IMR-90 (cell line): ENCODE results near the gene SOD2. TPM values are rescaled to one million over a fixed set of nuclear protein-coding genes. Genes with fewer than 3 reads are reported as not detected.

Experiments
- ATAC-seq: fragments of 200-7000 bp; cut with Tn5 transposase; 2 replicates; pipeline ENCODE4 v1.9.1; 2020; ENCODE audit warnings: low read depth, mild to moderate bottlenecking, moderate library complexity
- BruUV-seq: library from RNA; stranded (reverse); fragments of 400-500 nt; replicated peaks from 2 replicates; lab custom pipeline; 2021; lab: Mats Ljungman, UMichigan
- CTCF ChIA-PET: fragments of 300-600 bp; formaldehyde crosslinking; extraction: SDS; loops from one replicate; lab custom pipeline; 2021; ENCODE audit warnings: antibody characterized with exemption; lab: Yijun Ruan, JAX
- POLR2A ChIA-PET: fragments of 300-600 bp; sonication (Branson Sonifier 250); formaldehyde crosslinking; loops from one replicate; lab custom pipeline; 2022; ENCODE audit warnings: antibody characterized with exemption; ENCODE audit not compliant: unreplicated experiment; lab: Charles Lee
- DNase-seq: peaks from one replicate; pipeline ENCODE4 v3.0.0; 2013
- H2AFZ ChIP-seq: replicated peaks from 2 replicates; pipeline ENCODE3; 2013; ENCODE audit warnings: low read length, mild to moderate bottlenecking; ENCODE audit not compliant: poor library complexity
- H2AK5ac ChIP-seq: 2 replicates; pipeline ENCODE4 v1.6.1; 2013; ENCODE audit warnings: low read depth, low read length, inconsistent platforms
- H2AK9ac ChIP-seq: replicated peaks from 2 replicates; pipeline ENCODE3; 2013; ENCODE audit warnings: mild to moderate bottlenecking, low read depth, low read length, moderate library complexity; ENCODE audit not compliant: poor library complexity
- H2BK120ac ChIP-seq: 2 replicates; pipeline ENCODE4 v1.6.1; 2013; ENCODE audit warnings: low read depth, low read length, inconsistent platforms
- H2BK15ac ChIP-seq: 3 replicates; pipeline ENCODE4 v1.6.1; 2013; ENCODE audit warnings: low read depth, low read length, inconsistent platforms
- H2BK20ac ChIP-seq: 2 replicates; pipeline ENCODE4 v1.6.1; 2013; ENCODE audit warnings: low read depth, mild to moderate bottlenecking, inconsistent platforms, low read length, moderate library complexity
- H2BK5ac ChIP-seq: 2 replicates; pipeline ENCODE4 v1.6.1; 2013; ENCODE audit warnings: mild to moderate bottlenecking, low read depth, low read length, inconsistent platforms; ENCODE audit not compliant: poor library complexity, severe bottlenecking
- H3K14ac ChIP-seq: replicated peaks from 2 replicates; pipeline ENCODE4 v1.6.1; 2013; ENCODE audit warnings: low read depth, low read length, inconsistent platforms
- H3K18ac ChIP-seq: 2 replicates; pipeline ENCODE4 v1.6.1; 2013; ENCODE audit warnings: low read depth, low read length, control low read depth
- H3K23ac ChIP-seq: 2 replicates; pipeline ENCODE4 v1.6.1; 2013; ENCODE audit warnings: low read depth, low read length, inconsistent platforms
- H3K27ac ChIP-seq: 2 replicates; pipeline ENCODE4 v1.5.1; 2013; ENCODE audit warnings: mild to moderate bottlenecking, control low read depth, low read length; ENCODE audit not compliant: insufficient read depth
- H3K27me3 ChIP-seq: 2 replicates; pipeline ENCODE4 v1.6.1; 2013; ENCODE audit warnings: low read length; ENCODE audit not compliant: control insufficient read depth, insufficient read depth
- H3K36me3 ChIP-seq: 2 replicates; pipeline ENCODE4 v1.6.1; 2013; ENCODE audit warnings: low read length, mixed read lengths; ENCODE audit not compliant: control insufficient read depth, insufficient read depth
- H3K4ac ChIP-seq: 2 replicates; pipeline ENCODE4 v1.6.1; 2013; ENCODE audit warnings: low read depth, low read length, inconsistent platforms
- H3K4me1 ChIP-seq: 2 replicates; pipeline ENCODE4 v1.6.1; 2013; ENCODE audit warnings: low read length, mixed read lengths; ENCODE audit not compliant: control insufficient read depth, insufficient read depth
- H3K4me2 ChIP-seq: 2 replicates; pipeline ENCODE4 v1.6.1; 2013; ENCODE audit warnings: low read depth, mild to moderate bottlenecking, control low read depth, low read length, moderate library complexity
- H3K4me3 ChIP-seq: 2 replicates; pipeline ENCODE4 v1.5.1; 2013; ENCODE audit warnings: low read depth, mild to moderate bottlenecking, control low read depth, low read length, moderate library complexity; ENCODE audit not compliant: insufficient read depth
- H3K56ac ChIP-seq: 2 replicates; pipeline ENCODE4 v1.6.1; 2013; ENCODE audit warnings: low read length, inconsistent platforms; ENCODE audit not compliant: insufficient read depth; ENCODE audit errors: extremely low read depth
- H3K79me1 ChIP-seq, 2 experiments: 2 replicates each; pipeline ENCODE4 v1.6.1; 2013; ENCODE audit warnings: low read length in 2 of 2, inconsistent platforms in 1 of 2, low read depth in 1 of 2
- H3K9ac ChIP-seq: 2 replicates; pipeline ENCODE4 v1.6.1; 2013; ENCODE audit warnings: low read depth, low read length, control low read depth
- H3K9me1 ChIP-seq: 2 replicates; pipeline ENCODE4 v1.6.1; 2013; ENCODE audit warnings: low read length, inconsistent platforms; ENCODE audit not compliant: insufficient read depth
- H3K9me3 ChIP-seq: 2 replicates; pipeline ENCODE4 v1.6.1; 2013; ENCODE audit warnings: low read length; ENCODE audit not compliant: control insufficient read depth, insufficient read depth
- H4K20me1 ChIP-seq: 2 replicates; pipeline ENCODE4 v1.6.1; 2013; ENCODE audit warnings: low read length, inconsistent platforms; ENCODE audit not compliant: insufficient read depth
- H4K5ac ChIP-seq: 2 replicates; pipeline ENCODE4 v1.6.1; 2013; ENCODE audit warnings: mild to moderate bottlenecking, low read depth, low read length, control low read depth
- H4K8ac ChIP-seq, 2 experiments: 2 replicates each; pipeline ENCODE4 v1.6.1; 2013; ENCODE audit warnings: low read depth in 2 of 2, low read length in 2 of 2, control low read depth in 1 of 2, inconsistent platforms in 1 of 2
- H4K91ac ChIP-seq: 2 replicates; pipeline ENCODE4 v1.6.1; 2013; ENCODE audit warnings: low read depth, low read length, inconsistent platforms; ENCODE audit not compliant: insufficient read depth
- CEBPB ChIP-seq: IDR thresholded peaks from 2 replicates; pipeline ENCODE4 v1.6.1; 2012; ENCODE audit warnings: low read depth, low read length, improper control_type of control experiment
- CHD1 ChIP-seq: IDR thresholded peaks from 2 replicates; pipeline ENCODE4 v1.6.1; 2012; ENCODE audit warnings: low read depth, low read length, improper control_type of control experiment
- CTCF ChIP-seq: conservative IDR thresholded peaks from 2 replicates; pipeline ENCODE4 v1.5.1; 2012; ENCODE audit warnings: mild to moderate bottlenecking, low read depth, low read length, improper control_type of control experiment
- FOS ChIP-seq: fragments of 150-350 bp; IDR thresholded peaks from 2 replicates; pipeline ENCODE4 v1.6.1; 2016; ENCODE audit warnings: low read depth, low read length
- MAZ ChIP-seq: IDR thresholded peaks from 2 replicates; pipeline ENCODE4 v1.6.1; 2012; ENCODE audit warnings: low read depth, mild to moderate bottlenecking, low read length, improper control_type of control experiment, moderate library complexity, borderline replicate concordance
- NFE2L2 ChIP-seq: fragments of 150-350 bp; IDR thresholded peaks from 2 replicates; pipeline ENCODE4 v1.6.1; 2016; ENCODE audit warnings: low read depth, mild to moderate bottlenecking, low read length
- RAD21 ChIP-seq: IDR thresholded peaks from 2 replicates; pipeline ENCODE4 v1.6.1; 2012; ENCODE audit warnings: low read length, improper control_type of control experiment
- SMC3 ChIP-seq: fragments of 150-350 bp; IDR thresholded peaks from 2 replicates; pipeline ENCODE4 v1.6.1; 2016; ENCODE audit warnings: low read depth, mild to moderate bottlenecking, antibody characterized with exemption, low read length, moderate library complexity
- USF2 ChIP-seq: fragments of 150-350 bp; IDR thresholded peaks from 2 replicates; pipeline ENCODE4 v1.6.1; 2017; ENCODE audit warnings: mild to moderate bottlenecking, antibody characterized with exemption, low read length, low read depth
- WGBS, 2 experiments: methylation state at CpG; one replicate each; pipeline versions ENCODE4 v1.1.5 to v1.1.7; 2013; ENCODE audit warnings: missing lambda C conversion rate in 2 of 2; ENCODE audit not compliant: insufficient read length in 1 of 2; ENCODE audit errors: extremely low coverage in 2 of 2; 5-methylcytosine and 5-hydroxymethylcytosine counted together
- dilution Hi-C: fragments of 300-500 bp; cut with HindIII; formaldehyde crosslinking; loops from one replicate; pipeline ENCODE4 v1.14.3; 2018; ENCODE audit warnings: low sequenced_read_pairs; ENCODE audit not compliant: unreplicated experiment
- in situ Hi-C: fragments of 300-500 bp; cut with MboI; formaldehyde crosslinking; loops from 3 replicates; pipeline ENCODE4 v1.14.3; 2019; ENCODE audit warnings: low sequenced_read_pairs, inconsistent platforms, mixed read lengths
- intact Hi-C: fragments of 100-400 bp; cut with micrococcal nuclease; formaldehyde crosslinking; loops from 2 replicates; pipeline ENCODE4 v1.10.0; 2022
- polyA plus RNA-seq, 3 experiments: library from polyadenylated mRNA; depleted of rRNA; stranded (reverse); fragments of >200 nt; gene quantifications; 2 replicates each; pipeline ENCODE4 v1.2.3, GENCODE V29; 2012; ENCODE audit warnings: low replicate concordance in 1 of 3
- total RNA-seq: library from RNA; depleted of rRNA; stranded (reverse); fragments of >200 nt; gene quantifications from 2 replicates; pipeline ENCODE4 v1.2.3, GENCODE V29; 2012

The SOD2 gene
- total and polyA plus RNA-seq, 2 of the 4 experiments (the other 2 are of a cell fraction): 173 to 243 TPM

- Histone ChIP-seq H2BK120ac (peak overlapping the region; percentile 40), H3K18ac (no peak overlapping the region), H3K36me3 (peaks cover 18% of the 10 kb centered on the region), H3K56ac (no peak overlapping the region), H3K4me3 (no peak overlapping the region), H2BK15ac (peak overlapping the region; percentile 45; the same call in 1 of the 3 replicates), H2AK9ac (no peak overlapping the region), H3K14ac (no peak overlapping the region), H3K4ac (peak overlapping the region; percentile 16; the same call in 1 of the 2 replicates), H3K9ac (no peak overlapping the region), H2AK5ac (0 out of 2 replicates have a peak overlapping the region, but pooled peaks have one; percentile 61), H3K27ac (no peak overlapping the region), H4K20me1 (no peaks in the 10 kb centered on the region), H3K23ac (no peak overlapping the region; the same call in 1 of the 2 replicates), H2BK20ac (no peak overlapping the region), H3K27me3 (no peaks in the 10 kb centered on the region), H3K79me1 (peaks cover 15 to 27% of the 10 kb centered on the region in 2 experiments), H4K8ac (no peak overlapping the region; a peak in 2 of 4 replicates), H3K4me2 (no peak overlapping the region), H2AFZ (no peak overlapping the region), H2BK5ac (no peak overlapping the region), H3K4me1 (peaks cover 18% of the 10 kb centered on the region), H4K91ac (0 out of 2 replicates have a peak overlapping the region, but pooled peaks have one; percentile 15), H4K5ac (no peak overlapping the region), H3K9me3 (no peaks in the 10 kb centered on the region), H3K9me1 (peaks cover 8% of the 10 kb centered on the region)
- dilution Hi-C loops (no loop called here), in situ Hi-C loops (loop anchor here (25.0 kb wide), 1 partner anchor 285 kb away; the partner anchor contains the start of gene IGF2R), intact Hi-C loops (no loop called here)
- BruUV-seq: no TSS peak
- ChIA-PET CTCF (no interaction called here), POLR2A (no interaction called here)
- ATAC-seq (no peak), DNase-seq (no peak)
- WGBS, 2 experiments: no CpG with 5 or more reads among the region's 5 CpGs
- no peak for TF ChIP-seq NFE2L2
- TF ChIP-seq CEBPB: no peak
- no peak for TF ChIP-seq USF2
- no peak for TF ChIP-seq MAZ
- TF ChIP-seq CHD1: no peak
- no peak for TF ChIP-seq SMC3
- TF ChIP-seq CTCF: no peak
- no peak for TF ChIP-seq FOS
- no peak for TF ChIP-seq RAD21
Measured at GRCh38 chr6:159677506-159678165, 15.4 kb downstream of the SOD2 start.
